Natural killer cell (primary cell): Measurements from ENCODE around the gene GRM5. TPM values are rescaled to one million over a fixed set of nuclear protein-coding genes. Genes with fewer than 3 reads are reported as not detected.
A peak's percentile ranks its signal among the peaks of the same experiment; 100 is the strongest.

Source experiments
- ATAC-seq, 3 donors: fragments of 150-1000 bp in 2 of 3; fragments of 200-7000 bp in 1 of 3; cut with Tn5 transposase; 1 replicate in 1 of 3; 2 replicates in 2 of 3; pipeline ENCODE4 v1.10.0; 2021; ENCODE audit warnings: mild to moderate bottlenecking in 2 of 3, moderate library complexity in 2 of 3
- DNase-seq, 2 donors: peaks; one replicate each; pipeline versions ENCODE4 v3.0.0 to v3.0.0-alpha.2; 2013 to 2021; ENCODE audit warnings: mixed read lengths in 1 of 2
- H3K27ac ChIP-seq: one replicate; pipeline ENCODE4 v1.5.1; 2013; ENCODE audit warnings: mild to moderate bottlenecking, low read length
- H3K27me3 ChIP-seq: one replicate; pipeline ENCODE4 v1.6.1; 2013; ENCODE audit warnings: low read length; ENCODE audit not compliant: control insufficient read depth, insufficient read depth
- H3K36me3 ChIP-seq: one replicate; pipeline ENCODE4 v1.6.1; 2013; ENCODE audit warnings: low read length; ENCODE audit not compliant: control insufficient read depth, insufficient read depth
- H3K4me1 ChIP-seq: one replicate; pipeline ENCODE4 v1.6.1; 2013; ENCODE audit warnings: low read length; ENCODE audit not compliant: control insufficient read depth, insufficient read depth
- H3K4me3 ChIP-seq: one replicate; pipeline ENCODE4 v1.5.1; 2013; ENCODE audit warnings: low read length
- H3K9me3 ChIP-seq: one replicate; pipeline ENCODE4 v1.6.1; 2013; ENCODE audit warnings: low read length; ENCODE audit not compliant: control insufficient read depth, insufficient read depth
- H3K27ac Mint-ChIP-seq, 2 donors: one replicate each; pipeline ENCODE4 v1.8.0; 2022; ENCODE audit warnings: mild to moderate bottlenecking in 2 of 2, mixed read lengths in 2 of 2, moderate library complexity in 1 of 2
- H3K27me3 Mint-ChIP-seq, 2 donors: one replicate each; pipeline ENCODE4 v1.8.0; 2022; ENCODE audit warnings: low read depth in 2 of 2, mixed read lengths in 2 of 2
- H3K36me3 Mint-ChIP-seq: one replicate; pipeline ENCODE4 v1.8.0; 2022; ENCODE audit warnings: mixed read lengths
- H3K4me1 Mint-ChIP-seq, 2 donors: one replicate each; pipeline ENCODE4 v1.8.0; 2022; ENCODE audit warnings: mixed read lengths in 2 of 2
- H3K4me3 Mint-ChIP-seq: one replicate; pipeline ENCODE4 v1.8.0; 2022; ENCODE audit warnings: mild to moderate bottlenecking, moderate library complexity, mixed read lengths
- H3K9me3 Mint-ChIP-seq, 2 donors: one replicate each; pipeline ENCODE4 v1.8.0; 2022; ENCODE audit warnings: mixed read lengths in 2 of 2
- WGBS: methylation state at CpG from one replicate; pipeline ENCODE4 v1.1.7; 2013; ENCODE audit warnings: missing lambda C conversion rate; ENCODE audit not compliant: insufficient coverage; 5-methylcytosine and 5-hydroxymethylcytosine counted together
- intact Hi-C: fragments of 100-400 bp; cut with micrococcal nuclease; formaldehyde crosslinking; loops from one replicate; pipeline ENCODE4 v1.14.2; 2022
- total RNA-seq, 4 donors: library from RNA; stranded (reverse); fragments of 120-200 nt in 1 of 4; gene quantifications; one replicate each; pipeline versions ENCODE4 v1.2.3 to v1.2.4, GENCODE V29; 2013 to 2022
- TF ChIP-seq, protein P1 (sequence below): fragments of 200-600 bp; IDR thresholded peaks from one replicate; pipeline ENCODE4 v1.8.0; 2022; ENCODE audit warnings: antibody characterized with exemption

Gene GRM5
- total RNA-seq, 3 donors from 2014 or later (not counting 1 experiment from before 2014, with no cell fraction given) = not detected

DNA sequence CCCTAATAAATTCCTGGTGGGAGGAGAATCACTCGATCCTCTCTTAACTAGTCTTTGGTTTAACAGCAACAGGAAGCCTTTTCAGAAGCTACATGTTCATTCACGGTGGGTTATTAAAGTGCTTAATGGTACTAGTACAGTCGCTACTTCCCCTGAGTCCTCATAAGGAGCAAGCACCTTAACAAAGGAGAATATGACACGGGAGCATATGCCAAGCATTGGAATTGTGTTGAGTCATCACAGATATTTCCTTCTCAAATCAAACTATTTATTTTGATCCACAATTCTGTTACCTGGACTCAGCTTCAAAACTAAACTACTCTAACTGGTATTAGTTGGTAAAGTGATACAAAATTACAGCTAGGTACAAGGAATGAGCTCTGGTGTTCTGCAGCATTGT is 550.8 kb downstream of the GRM5 start:
- no peak overlapping the region for H3K27ac ChIP-seq
- H3K27me3 Mint-ChIP-seq = peaks cover 27 to 57% of the 10 kb centered on the region in 2 donors
- intact Hi-C loops = no loop called here
- DNase-seq (no peak), ATAC-seq (no peak)
- no peak overlapping the region for H3K4me3 Mint-ChIP-seq
- H3K36me3 Mint-ChIP-seq = no peaks in the 10 kb centered on the region
- no peaks in the 10 kb centered on the region for H3K36me3 ChIP-seq
- H3K9me3 ChIP-seq = no peaks in the 10 kb centered on the region
- H3K4me1 Mint-ChIP-seq = no peaks in the 10 kb centered on the region
- peaks cover 14% of the 10 kb centered on the region for H3K27me3 ChIP-seq
- H3K9me3 Mint-ChIP-seq = no peaks in the 10 kb centered on the region
- WGBS = 90% methylated on average over 4 of the region's 4 CpGs
- H3K4me3 ChIP-seq = no peak overlapping the region
- TF ChIP-seq, protein P1, sequence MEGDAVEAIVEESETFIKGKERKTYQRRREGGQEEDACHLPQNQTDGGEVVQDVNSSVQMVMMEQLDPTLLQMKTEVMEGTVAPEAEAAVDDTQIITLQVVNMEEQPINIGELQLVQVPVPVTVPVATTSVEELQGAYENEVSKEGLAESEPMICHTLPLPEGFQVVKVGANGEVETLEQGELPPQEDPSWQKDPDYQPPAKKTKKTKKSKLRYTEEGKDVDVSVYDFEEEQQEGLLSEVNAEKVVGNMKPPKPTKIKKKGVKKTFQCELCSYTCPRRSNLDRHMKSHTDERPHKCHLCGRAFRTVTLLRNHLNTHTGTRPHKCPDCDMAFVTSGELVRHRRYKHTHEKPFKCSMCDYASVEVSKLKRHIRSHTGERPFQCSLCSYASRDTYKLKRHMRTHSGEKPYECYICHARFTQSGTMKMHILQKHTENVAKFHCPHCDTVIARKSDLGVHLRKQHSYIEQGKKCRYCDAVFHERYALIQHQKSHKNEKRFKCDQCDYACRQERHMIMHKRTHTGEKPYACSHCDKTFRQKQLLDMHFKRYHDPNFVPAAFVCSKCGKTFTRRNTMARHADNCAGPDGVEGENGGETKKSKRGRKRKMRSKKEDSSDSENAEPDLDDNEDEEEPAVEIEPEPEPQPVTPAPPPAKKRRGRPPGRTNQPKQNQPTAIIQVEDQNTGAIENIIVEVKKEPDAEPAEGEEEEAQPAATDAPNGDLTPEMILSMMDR = no peak
- H3K27ac Mint-ChIP-seq = no peak overlapping the region
- H3K4me1 ChIP-seq = no peaks in the 10 kb centered on the region

DNA sequence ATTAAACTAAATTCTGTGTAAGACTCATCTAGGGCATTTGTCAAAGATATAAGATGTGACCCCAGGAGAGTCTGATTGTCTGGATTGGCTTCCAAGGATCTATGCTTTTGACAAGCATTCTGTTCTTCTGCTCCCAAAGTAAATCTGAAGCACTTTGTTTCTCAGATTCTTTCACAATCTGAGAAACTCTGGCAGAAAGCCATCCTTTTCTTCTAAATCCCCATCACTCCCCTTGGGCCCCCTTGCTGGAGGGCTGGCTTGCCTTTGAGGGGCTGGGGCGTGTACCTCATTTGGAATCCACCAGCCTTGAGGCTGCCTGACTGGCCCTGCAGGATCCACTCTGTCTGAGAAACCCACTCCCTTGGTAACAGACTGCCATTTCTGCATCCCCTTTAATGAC is 554.8 kb downstream of the GRM5 start:
- TF ChIP-seq, protein P1 = no peak
- ATAC-seq = no peak
- peaks cover 32% of the 10 kb centered on the region for H3K27me3 ChIP-seq

DNA sequence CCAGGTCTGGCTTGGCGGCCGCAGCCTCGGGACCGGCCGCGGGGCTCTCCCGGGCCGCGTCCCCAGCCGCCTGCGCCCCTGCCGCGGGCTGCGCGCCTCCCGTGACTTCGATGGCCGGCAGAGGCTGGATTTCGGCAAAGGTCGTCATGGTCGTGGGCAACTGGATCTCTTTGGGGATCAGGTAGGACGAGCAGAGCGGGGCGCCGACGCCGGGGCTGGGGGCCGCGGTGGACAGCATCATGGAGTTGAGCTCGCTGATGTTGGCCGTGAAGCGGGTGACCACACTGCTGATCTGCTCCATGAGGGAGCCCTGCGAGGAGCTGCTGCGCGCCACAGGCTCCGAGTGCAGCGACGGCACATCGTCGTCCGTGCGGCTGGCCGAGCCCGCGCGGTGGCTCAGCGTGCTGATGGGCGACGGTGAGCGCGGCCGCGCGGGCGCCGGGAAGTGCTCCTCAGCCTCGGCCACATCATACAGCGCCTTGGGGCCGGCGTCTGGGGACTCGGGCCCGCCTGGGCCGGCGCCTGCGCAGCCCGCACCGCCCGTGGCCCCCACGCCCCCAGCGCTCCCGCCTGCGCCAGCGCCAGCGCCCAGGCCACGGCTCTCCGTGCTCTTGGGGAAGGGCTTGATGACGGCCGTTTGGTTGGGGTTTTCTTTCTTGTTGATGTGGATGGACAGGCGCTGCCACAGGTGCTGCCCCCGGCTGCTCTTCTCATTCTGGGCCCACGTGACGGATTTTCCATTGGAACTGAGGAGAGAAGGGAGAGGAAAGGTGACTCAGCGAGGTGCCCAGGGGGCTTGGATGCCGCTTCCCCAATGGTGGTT is 556.8 kb downstream of the GRM5 start:
- Histone ChIP-seq H3K27ac (no peak overlapping the region), H3K9me3 (no peaks in the 10 kb centered on the region), H3K27me3 (peaks cover 30% of the 10 kb centered on the region), H3K4me1 (peaks cover 11% of the 10 kb centered on the region), H3K36me3 (no peaks in the 10 kb centered on the region), H3K4me3 (peak overlapping the region; percentile 22)
- Mint-ChIP-seq H3K4me3 (peak overlapping the region; percentile 93), H3K27ac (no peak overlapping the region), H3K27me3 (peaks cover 45 to 74% of the 10 kb centered on the region in 2 donors), H3K4me1 (peaks cover 14 to 22% of the 10 kb centered on the region in 2 donors), H3K36me3 (no peaks in the 10 kb centered on the region), H3K9me3 (no peaks in the 10 kb centered on the region)
- intact Hi-C loops = no loop called here
- TF ChIP-seq, protein P1 = no peak
- WGBS = 5% methylated on average over 84 of the region's 84 CpGs
- ATAC-seq = peak; percentile 58 to 85 (median 80)
- peak; percentile 22 for DNase-seq

More for the DNA sequence above, 554.8 kb downstream of the GRM5 start:
- peaks cover 11% of the 10 kb centered on the region for H3K4me1 ChIP-seq
- H3K9me3 Mint-ChIP-seq = no peaks in the 10 kb centered on the region
- no peaks in the 10 kb centered on the region for H3K36me3 Mint-ChIP-seq
- DNase-seq = no peak
- 82% methylated on average over 1 of the region's 1 CpG for WGBS
- no peak overlapping the region for H3K27ac Mint-ChIP-seq
- peaks cover 45 to 75% of the 10 kb centered on the region in 2 donors for H3K27me3 Mint-ChIP-seq
- no peaks in the 10 kb centered on the region for H3K9me3 ChIP-seq
- no peak overlapping the region for H3K4me3 ChIP-seq
- H3K27ac ChIP-seq = no peak overlapping the region
- no peaks in the 10 kb centered on the region for H3K36me3 ChIP-seq
- intact Hi-C loops = no loop called here
- peaks cover 14 to 22% of the 10 kb centered on the region in 2 donors for H3K4me1 Mint-ChIP-seq
- H3K4me3 Mint-ChIP-seq = no peak overlapping the region
